HepG2 (cell line): Measurements from ENCODE around the gene PSME3IP1. TPM values are rescaled to one million over a fixed set of nuclear protein-coding genes. Genes with fewer than 3 reads are reported as not detected.

ENCODE experiments used
- ADNP ChIP-seq: sonication (generic); formaldehyde crosslinking; IDR thresholded peaks from 2 replicates; pipeline ENCODE4 v1.4.0; 2020; ENCODE audit warnings: missing genetic modification reagents
- AGO2 ChIP-seq: fragments of 200-400 bp; formaldehyde crosslinking; optimal IDR thresholded peaks from 2 replicates; pipeline ENCODE3; 2017; ENCODE audit warnings: mild to moderate bottlenecking, low read depth, low read length, moderate library complexity
- AHR ChIP-seq: IDR thresholded peaks from 2 replicates; pipeline ENCODE4 v1.6.1; 2018; ENCODE audit warnings: missing genetic modification reagents, missing compliant biosample characterization
- CENPBD1 ChIP-seq: sonication (generic); formaldehyde crosslinking; IDR thresholded peaks from 2 replicates; pipeline ENCODE4 v1.8.0; 2022; ENCODE audit warnings: missing genetic modification reagents, low read depth, mild to moderate bottlenecking, borderline replicate concordance
- E2F2 ChIP-seq: sonication (generic); formaldehyde crosslinking; IDR thresholded peaks from 2 replicates; pipeline ENCODE4 v1.4.0; 2020; ENCODE audit warnings: missing genetic modification reagents, borderline replicate concordance
- ESRRA ChIP-seq: sonication (generic); formaldehyde crosslinking; IDR thresholded peaks from 2 replicates; pipeline ENCODE4 v1.5.1; 2020; ENCODE audit warnings: mild to moderate bottlenecking, low read depth, missing genetic modification reagents
- ETV6 ChIP-seq: sonication (generic); formaldehyde crosslinking; conservative IDR thresholded peaks from 2 replicates; pipeline ENCODE4 v1.4.0; 2020; ENCODE audit warnings: missing genetic modification reagents
- KDM1A ChIP-seq: IDR thresholded peaks from 2 replicates; pipeline ENCODE4 v1.6.1; 2016; ENCODE audit warnings: missing compliant biosample characterization
- NCOA2 ChIP-seq: sonication (generic); formaldehyde crosslinking; IDR thresholded peaks from 2 replicates; pipeline ENCODE4 v1.8.0; 2022; ENCODE audit warnings: inconsistent platforms
- NFKB2 ChIP-seq: sonication (generic); formaldehyde crosslinking; IDR thresholded peaks from 2 replicates; pipeline ENCODE4 v1.4.0; 2020; ENCODE audit warnings: missing genetic modification reagents, borderline replicate concordance
- PBX2 ChIP-seq: IDR thresholded peaks from 2 replicates; pipeline ENCODE4 v1.6.1; 2016; ENCODE audit warnings: control low read depth
- PHF21A ChIP-seq: sonication (generic); formaldehyde crosslinking; IDR thresholded peaks from 2 replicates; pipeline ENCODE4 v1.5.0; 2020; ENCODE audit warnings: mild to moderate bottlenecking, missing genetic modification reagents
- PRMT3 ChIP-seq: sonication (generic); formaldehyde crosslinking; IDR thresholded peaks from 2 replicates; pipeline ENCODE4 v1.8.1; 2022; ENCODE audit warnings: low read depth, mild to moderate bottlenecking, moderate library complexity, missing genetic modification reagents, borderline replicate concordance
- RNF2 ChIP-seq: fragments of 450-650 bp; conservative IDR thresholded peaks from 2 replicates; pipeline ENCODE4 v1.6.1; 2016; ENCODE audit warnings: low read depth
- SNAPC4 ChIP-seq: sonication (generic); formaldehyde crosslinking; IDR thresholded peaks from 2 replicates; pipeline ENCODE4 v1.4.0; 2020; ENCODE audit warnings: mild to moderate bottlenecking, missing genetic modification reagents
- SRY ChIP-seq: sonication (generic); formaldehyde crosslinking; IDR thresholded peaks from 2 replicates; pipeline ENCODE4 v1.8.0; 2022; ENCODE audit warnings: mild to moderate bottlenecking, missing genetic modification reagents
- STAT5B ChIP-seq: sonication (generic); formaldehyde crosslinking; IDR thresholded peaks from 2 replicates; pipeline ENCODE4 v1.4.0; 2020; ENCODE audit warnings: missing genetic modification reagents
- TFDP2 ChIP-seq: sonication (generic); formaldehyde crosslinking; IDR thresholded peaks from 2 replicates; pipeline ENCODE4 v1.4.0; 2020; ENCODE audit warnings: missing genetic modification reagents
- ZFP62 ChIP-seq: sonication (generic); formaldehyde crosslinking; IDR thresholded peaks from 2 replicates; pipeline ENCODE4 v1.4.0; 2020; ENCODE audit warnings: missing genetic modification reagents
- ZNF230 ChIP-seq: sonication (generic); formaldehyde crosslinking; IDR thresholded peaks from 2 replicates; pipeline ENCODE4 v1.4.0; 2020; ENCODE audit warnings: mild to moderate bottlenecking, missing genetic modification reagents
- ZNF292 ChIP-seq: sonication (generic); formaldehyde crosslinking; IDR thresholded peaks from 2 replicates; pipeline ENCODE4 v1.8.1; 2022; ENCODE audit warnings: mild to moderate bottlenecking, low read depth, missing genetic modification reagents, borderline replicate concordance
- ZNF598 ChIP-seq: sonication (generic); formaldehyde crosslinking; IDR thresholded peaks from 2 replicates; pipeline ENCODE4 v1.5.1; 2020; ENCODE audit warnings: mild to moderate bottlenecking, missing genetic modification reagents, borderline replicate concordance
- ZNF777 ChIP-seq: sonication (generic); formaldehyde crosslinking; IDR thresholded peaks from 2 replicates; pipeline ENCODE4 v1.4.0; 2020; ENCODE audit warnings: missing genetic modification reagents
- polyA plus RNA-seq, 8 experiments: library from polyadenylated mRNA; depleted of rRNA in 3 of 8; stranded (reverse) in 7 of 8; unstranded in 1 of 8; fragments of >200 nt; fragmentation: Illumina TruSeq in 4 of 8; extraction: Trizol in 4 of 8; gene quantifications; 2 replicates each; pipeline versions ENCODE4 v1.2.1 to v1.2.3, GENCODE V29; 2011 to 2016; ENCODE audit warnings: low read depth in 4 of 8, missing spikeins in 1 of 8, mixed read lengths in 1 of 8; ENCODE audit not compliant: insufficient read depth in 1 of 8
- total RNA-seq, 5 experiments: library from RNA; depleted of rRNA; stranded (reverse); fragments of >200 nt; fragmentation: Illumina TruSeq; extraction: Trizol; gene quantifications; 2 replicates each; pipeline ENCODE4 v1.2.3, GENCODE V29; 2016; ENCODE audit warnings: low read depth in 1 of 5

PSME3IP1 gene
- total and polyA plus RNA-seq, 2 of the 13 experiments (the other 11 are each of a cell fraction or from before 2014, with no cell fraction given): 90.8 to 99.8 TPM

GRCh38 chr16:57185446-57185944 lies 344 bp downstream of the PSME3IP1 start (continued):
- TF ChIP-seq E2F2 (CRISPR knock-in tag): peak; percentile 41; the same call in 1 of the 2 replicates
- no peak for TF ChIP-seq KDM1A (CRISPR knock-in tag)
- TF ChIP-seq PHF21A: peak; percentile 70; the same call in 1 of the 2 replicates
- TF ChIP-seq ZFP62 (CRISPR knock-in tag): no peak
- peak; percentile 79 for TF ChIP-seq SRY
- TF ChIP-seq ADNP (CRISPR knock-in tag): no peak
- TF ChIP-seq PRMT3 (CRISPR knock-in tag): no peak
- no peak for TF ChIP-seq NCOA2
- TF ChIP-seq CENPBD1 (CRISPR knock-in tag): 0 out of 2 replicates have a peak, but pooled peaks have one; percentile 42
- TF ChIP-seq AHR (CRISPR knock-in tag): no peak
- no peak for TF ChIP-seq STAT5B (CRISPR knock-in tag)
- peak; percentile 80 for TF ChIP-seq AGO2
- TF ChIP-seq NFKB2 (CRISPR knock-in tag): 0 out of 2 replicates have a peak, but pooled peaks have one; percentile 30
- no peak for TF ChIP-seq PBX2 (CRISPR knock-in tag)
- TF ChIP-seq ZNF230 (CRISPR knock-in tag): no peak; the same call in 1 of the 2 replicates
- no peak; the same call in 1 of the 2 replicates for TF ChIP-seq ETV6 (CRISPR knock-in tag)
- TF ChIP-seq ESRRA (CRISPR knock-in tag): no peak
- 0 out of 2 replicates have a peak, but pooled peaks have one; percentile 52 for TF ChIP-seq TFDP2 (CRISPR knock-in tag)
- TF ChIP-seq RNF2: no peak
- TF ChIP-seq ZNF598 (CRISPR knock-in tag): peak; percentile 79; the same call in 1 of the 2 replicates
- TF ChIP-seq SNAPC4 (CRISPR knock-in tag): 0 out of 2 replicates have a peak, but pooled peaks have one; percentile 68
- no peak for TF ChIP-seq ZNF292 (CRISPR knock-in tag)
- TF ChIP-seq ZNF777 (CRISPR knock-in tag): no peak; the same call in 1 of the 2 replicates
